K562 (cell line): ENCODE results near the gene DGCR8. TPM values are rescaled to one million over a fixed set of nuclear protein-coding genes. Genes with fewer than 3 reads are reported as not detected.

Experiments used
- CC2D1A ChIP-seq: fragments of 450-650 bp; IDR thresholded peaks from 2 replicates; pipeline ENCODE4 v1.6.1; 2017; ENCODE audit warnings: mild to moderate bottlenecking
- CREB1 ChIP-seq, 2 experiments: sonication (generic) in 1 of 2; formaldehyde crosslinking in 1 of 2; IDR thresholded peaks; 2 replicates each; pipeline versions ENCODE4 v1.6.1 to v1.8.0; 2012 to 2022; ENCODE audit warnings: inconsistent platforms in 1 of 2, mild to moderate bottlenecking in 1 of 2, missing genetic modification reagents in 1 of 2, moderate library complexity in 1 of 2
- DIDO1 ChIP-seq: fragments of 450-650 bp; IDR thresholded peaks from 2 replicates; pipeline ENCODE4 v1.6.1; 2016; ENCODE audit warnings: low read depth, missing biosample characterization, missing genetic modification characterization
- HEY1 ChIP-seq: fragments of 250-450 bp; sonication (Bioruptor Pico); IDR thresholded peaks from 2 replicates; pipeline ENCODE4 v1.5.0; 2020; ENCODE audit warnings: mild to moderate bottlenecking, moderate library complexity, borderline replicate concordance
- HNRNPH1 ChIP-seq: fragments of 200-400 bp; formaldehyde crosslinking; optimal IDR thresholded peaks from 2 replicates; pipeline ENCODE3; 2017; ENCODE audit warnings: low read depth, mild to moderate bottlenecking, low read length, moderate library complexity
- MCM2 ChIP-seq: fragments of 450-650 bp; IDR thresholded peaks from 2 replicates; pipeline ENCODE4 v1.6.1; 2017; ENCODE audit warnings: low read depth, mild to moderate bottlenecking
- MCM5 ChIP-seq: fragments of 450-650 bp; IDR thresholded peaks from 2 replicates; pipeline ENCODE4 v1.6.1; 2016; ENCODE audit warnings: low read depth
- NR1H2 ChIP-seq: sonication (generic); formaldehyde crosslinking; IDR thresholded peaks from 2 replicates; pipeline ENCODE4 v1.4.0; 2020; ENCODE audit warnings: mild to moderate bottlenecking, missing genetic modification reagents
- NRF1 ChIP-seq, 2 experiments: fragments of 450-650 bp; IDR thresholded peaks in 1 of 2; conservative IDR thresholded peaks in 1 of 2; 2 replicates each; pipeline ENCODE4 v1.6.1; 2014; ENCODE audit warnings: mild to moderate bottlenecking in 2 of 2
- OTX1 ChIP-seq: fragments of 450-650 bp; formaldehyde crosslinking; IDR thresholded peaks from 2 replicates; pipeline ENCODE4 v1.4.0; 2022; ENCODE audit warnings: mild to moderate bottlenecking
- RAD51 ChIP-seq: fragments of 450-650 bp; IDR thresholded peaks from 2 replicates; pipeline ENCODE4 v1.7.1; 2016; ENCODE audit warnings: low read depth, mild to moderate bottlenecking, borderline replicate concordance
- SLC30A9 ChIP-seq: fragments of 250-450 bp; sonication (Bioruptor Pico); IDR thresholded peaks from 2 replicates; pipeline ENCODE4 v1.8.0; 2022; ENCODE audit warnings: mild to moderate bottlenecking, moderate library complexity
- SMC3 ChIP-seq: conservative IDR thresholded peaks from 2 replicates; pipeline ENCODE4 v1.6.1; 2011; ENCODE audit warnings: low read depth, low read length, improper control_type of control experiment; ENCODE audit not compliant: insufficient read depth
- XRCC4 ChIP-seq: IDR thresholded peaks from one replicate; pipeline ENCODE4 v1.6.1; 2011; ENCODE audit not compliant: insufficient read depth, insufficient read length; ENCODE audit errors: extremely low read depth
- ZBTB9 ChIP-seq: fragments of 450-650 bp; formaldehyde crosslinking; IDR thresholded peaks from 2 replicates; pipeline ENCODE4 v1.4.0; 2020; ENCODE audit warnings: mild to moderate bottlenecking, moderate library complexity
- ZNF655 ChIP-seq: fragments of 250-450 bp; sonication (Bioruptor Pico); IDR thresholded peaks from 2 replicates; pipeline ENCODE4 v1.5.0; 2021
- polyA plus RNA-seq, 8 experiments: library from polyadenylated mRNA; depleted of rRNA in 4 of 8; stranded (reverse) in 5 of 8; unstranded in 3 of 8; fragments of >200 nt; fragmentation: Nextera tagmentation in 2 of 8; fragmentation: Illumina TruSeq in 1 of 8; extraction: Ambion mirVana in 2 of 8; extraction: Trizol in 1 of 8; gene quantifications; 2 replicates each; pipeline versions ENCODE4 v1.2.1 to v1.2.3, GENCODE V29; 2011 to 2014; ENCODE audit warnings: inconsistent platforms in 1 of 8, missing spikeins in 1 of 8
- total RNA-seq, 7 experiments: library from RNA; depleted of rRNA in 6 of 7; stranded (reverse); fragments of >200 nt in 6 of 7; fragmentation: Illumina TruSeq in 2 of 7; extraction: Trizol in 2 of 7; gene quantifications; 2 replicates each; pipeline versions ENCODE4 v1.2.1 to v1.2.3, GENCODE V29; 2011 to 2021; ENCODE audit warnings: low replicate concordance in 1 of 7
- TF ChIP-seq, protein P1 (sequence below): sonication (generic); formaldehyde crosslinking; IDR thresholded peaks from 2 replicates; pipeline ENCODE4 v1.8.0; 2022; ENCODE audit warnings: missing genetic modification reagents, mild to moderate bottlenecking, borderline replicate concordance
- TF ChIP-seq, protein P2 (sequence below): fragments of 450-650 bp; IDR thresholded peaks from 2 replicates; pipeline ENCODE4 v1.6.1; 2017; ENCODE audit warnings: mild to moderate bottlenecking, moderate library complexity

DGCR8 gene
- total and polyA plus RNA-seq, 9 of the 15 experiments (the other 6 are each of a cell fraction or from before 2014, with no cell fraction given): 5.9 to 144 (median 80.1) TPM

GRCh38 chr22:20076627-20077172, 3.3 kb upstream of the DGCR8 start (continued):
- TF ChIP-seq, protein P1, sequence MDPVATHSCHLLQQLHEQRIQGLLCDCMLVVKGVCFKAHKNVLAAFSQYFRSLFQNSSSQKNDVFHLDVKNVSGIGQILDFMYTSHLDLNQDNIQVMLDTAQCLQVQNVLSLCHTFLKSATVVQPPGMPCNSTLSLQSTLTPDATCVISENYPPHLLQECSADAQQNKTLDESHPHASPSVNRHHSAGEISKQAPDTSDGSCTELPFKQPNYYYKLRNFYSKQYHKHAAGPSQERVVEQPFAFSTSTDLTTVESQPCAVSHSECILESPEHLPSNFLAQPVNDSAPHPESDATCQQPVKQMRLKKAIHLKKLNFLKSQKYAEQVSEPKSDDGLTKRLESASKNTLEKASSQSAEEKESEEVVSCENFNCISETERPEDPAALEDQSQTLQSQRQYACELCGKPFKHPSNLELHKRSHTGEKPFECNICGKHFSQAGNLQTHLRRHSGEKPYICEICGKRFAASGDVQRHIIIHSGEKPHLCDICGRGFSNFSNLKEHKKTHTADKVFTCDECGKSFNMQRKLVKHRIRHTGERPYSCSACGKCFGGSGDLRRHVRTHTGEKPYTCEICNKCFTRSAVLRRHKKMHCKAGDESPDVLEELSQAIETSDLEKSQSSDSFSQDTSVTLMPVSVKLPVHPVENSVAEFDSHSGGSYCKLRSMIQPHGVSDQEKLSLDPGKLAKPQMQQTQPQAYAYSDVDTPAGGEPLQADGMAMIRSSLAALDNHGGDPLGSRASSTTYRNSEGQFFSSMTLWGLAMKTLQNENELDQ (CRISPR knock-in tag): no peak
- peak; percentile 75; the same call in 1 of the 2 replicates for TF ChIP-seq OTX1 (CRISPR knock-in tag)
- no peak for TF ChIP-seq XRCC4
- no peak for TF ChIP-seq MCM5
- no peak for TF ChIP-seq MCM2
- TF ChIP-seq ZNF655 (CRISPR knock-in tag): no peak
- TF ChIP-seq HNRNPH1: no peak
- TF ChIP-seq DIDO1: no peak
- TF ChIP-seq SLC30A9 (CRISPR knock-in tag): no peak
- TF ChIP-seq, protein P2, sequence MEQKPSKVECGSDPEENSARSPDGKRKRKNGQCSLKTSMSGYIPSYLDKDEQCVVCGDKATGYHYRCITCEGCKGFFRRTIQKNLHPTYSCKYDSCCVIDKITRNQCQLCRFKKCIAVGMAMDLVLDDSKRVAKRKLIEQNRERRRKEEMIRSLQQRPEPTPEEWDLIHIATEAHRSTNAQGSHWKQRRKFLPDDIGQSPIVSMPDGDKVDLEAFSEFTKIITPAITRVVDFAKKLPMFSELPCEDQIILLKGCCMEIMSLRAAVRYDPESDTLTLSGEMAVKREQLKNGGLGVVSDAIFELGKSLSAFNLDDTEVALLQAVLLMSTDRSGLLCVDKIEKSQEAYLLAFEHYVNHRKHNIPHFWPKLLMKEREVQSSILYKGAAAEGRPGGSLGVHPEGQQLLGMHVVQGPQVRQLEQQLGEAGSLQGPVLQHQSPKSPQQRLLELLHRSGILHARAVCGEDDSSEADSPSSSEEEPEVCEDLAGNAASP: no peak
- no peak for TF ChIP-seq HEY1
- TF ChIP-seq NR1H2 (CRISPR knock-in tag): no peak
- no peak for TF ChIP-seq RAD51
- TF ChIP-seq CREB1 (IDR thresholded peaks at IDR 0.05): no peak
- TF ChIP-seq CREB1 (CRISPR knock-in tag; IDR thresholded peaks at IDR 0.05): no peak
- TF ChIP-seq CC2D1A: no peak
- 0 out of 2 replicates have a peak, but pooled peaks have one; percentile 57 for TF ChIP-seq ZBTB9 (CRISPR knock-in tag)
- no peak for TF ChIP-seq NRF1 (conservative IDR thresholded peaks at IDR 0.05 in 1 of 2, IDR thresholded peaks at IDR 0.05 in 1 of 2)
- 0 out of 2 replicates have a peak, but pooled peaks have one; percentile 25 for TF ChIP-seq SMC3
